IPS-20b (cell line): ENCODE results near the gene RASA4B.
A peak's percentile ranks its signal among the peaks of the same experiment; 100 is the strongest.

Experiments
- H3K27ac ChIP-seq: one replicate; pipeline ENCODE4 v1.5.1; 2013; ENCODE audit warnings: low read length
- H3K27me3 ChIP-seq: 2 replicates; pipeline ENCODE4 v1.6.1; 2013; ENCODE audit warnings: mild to moderate bottlenecking, low read length, inconsistent platforms; ENCODE audit not compliant: insufficient read depth
- H3K36me3 ChIP-seq: 2 replicates; pipeline ENCODE4 v1.6.1; 2013; ENCODE audit warnings: low read depth, mild to moderate bottlenecking, inconsistent platforms, low read length, moderate library complexity; ENCODE audit not compliant: insufficient read depth
- H3K4me1 ChIP-seq: 2 replicates; pipeline ENCODE4 v1.6.1; 2013; ENCODE audit warnings: mild to moderate bottlenecking, control low read depth, inconsistent platforms, low read length, moderate library complexity; ENCODE audit not compliant: insufficient read depth
- H3K4me3 ChIP-seq: 2 replicates; pipeline ENCODE4 v1.5.1; 2013; ENCODE audit warnings: mild to moderate bottlenecking, low read length, inconsistent platforms
- H3K9ac ChIP-seq: 2 replicates; pipeline ENCODE4 v1.6.1; 2013; ENCODE audit warnings: low read depth, mild to moderate bottlenecking, inconsistent platforms, low read length, moderate library complexity
- H3K9me3 ChIP-seq: 2 replicates; pipeline ENCODE4 v1.6.1; 2013; ENCODE audit warnings: mild to moderate bottlenecking, low read depth, low read length, inconsistent platforms; ENCODE audit not compliant: insufficient read depth

The RASA4B gene

DNA sequence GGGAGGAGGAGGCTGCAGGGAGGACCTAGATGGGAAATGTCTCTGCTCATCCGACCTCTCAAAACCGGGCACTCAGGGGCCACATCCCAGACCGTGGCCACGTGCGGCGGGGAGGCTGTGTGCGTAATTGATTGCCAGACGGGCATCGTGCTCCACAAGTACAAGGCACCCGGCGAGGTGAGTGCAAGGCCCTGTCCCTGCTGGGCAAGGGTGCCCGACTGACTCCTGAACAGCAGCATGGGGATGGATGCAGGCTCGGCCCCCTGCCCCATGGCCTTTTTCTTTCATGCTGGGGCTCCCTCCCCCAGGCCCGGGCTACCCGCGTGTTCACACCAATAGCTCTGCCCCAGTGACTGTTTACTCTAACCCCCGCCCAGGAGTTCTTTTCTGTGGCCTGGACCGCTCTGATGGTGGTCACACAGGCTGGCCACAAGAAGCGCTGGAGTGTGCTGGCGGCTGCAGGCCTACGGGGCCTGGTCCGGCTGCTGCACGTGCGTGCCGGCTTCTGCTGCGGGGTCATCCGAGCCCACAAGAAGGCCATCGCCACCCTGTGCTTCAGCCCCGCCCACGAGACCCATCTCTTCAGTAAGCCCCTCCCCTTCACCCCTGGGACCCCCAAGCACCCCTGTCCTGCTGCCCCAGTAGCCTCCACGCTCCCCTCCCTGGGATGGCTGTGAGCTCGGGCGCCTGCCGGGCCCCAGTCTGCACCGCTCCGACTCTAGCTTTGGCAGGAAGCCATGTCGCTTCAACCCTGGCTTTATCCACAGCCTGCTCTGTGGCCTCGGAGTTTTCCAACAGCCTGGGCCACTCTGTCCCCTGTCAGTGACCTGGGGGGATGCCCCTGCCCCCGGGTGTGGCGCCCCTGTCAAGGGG lies 48.9 kb downstream of the RASA4B start:
- Histone ChIP-seq H3K4me3 (no peak overlapping the region), H3K4me1 (no peaks in the 10 kb centered on the region; the same call in 1 of the 2 replicates), H3K36me3 (peaks cover 30% of the 10 kb centered on the region), H3K9me3 (no peaks in the 10 kb centered on the region), H3K9ac (no peak overlapping the region), H3K27ac (no peak overlapping the region), H3K27me3 (no peaks in the 10 kb centered on the region)

DNA sequence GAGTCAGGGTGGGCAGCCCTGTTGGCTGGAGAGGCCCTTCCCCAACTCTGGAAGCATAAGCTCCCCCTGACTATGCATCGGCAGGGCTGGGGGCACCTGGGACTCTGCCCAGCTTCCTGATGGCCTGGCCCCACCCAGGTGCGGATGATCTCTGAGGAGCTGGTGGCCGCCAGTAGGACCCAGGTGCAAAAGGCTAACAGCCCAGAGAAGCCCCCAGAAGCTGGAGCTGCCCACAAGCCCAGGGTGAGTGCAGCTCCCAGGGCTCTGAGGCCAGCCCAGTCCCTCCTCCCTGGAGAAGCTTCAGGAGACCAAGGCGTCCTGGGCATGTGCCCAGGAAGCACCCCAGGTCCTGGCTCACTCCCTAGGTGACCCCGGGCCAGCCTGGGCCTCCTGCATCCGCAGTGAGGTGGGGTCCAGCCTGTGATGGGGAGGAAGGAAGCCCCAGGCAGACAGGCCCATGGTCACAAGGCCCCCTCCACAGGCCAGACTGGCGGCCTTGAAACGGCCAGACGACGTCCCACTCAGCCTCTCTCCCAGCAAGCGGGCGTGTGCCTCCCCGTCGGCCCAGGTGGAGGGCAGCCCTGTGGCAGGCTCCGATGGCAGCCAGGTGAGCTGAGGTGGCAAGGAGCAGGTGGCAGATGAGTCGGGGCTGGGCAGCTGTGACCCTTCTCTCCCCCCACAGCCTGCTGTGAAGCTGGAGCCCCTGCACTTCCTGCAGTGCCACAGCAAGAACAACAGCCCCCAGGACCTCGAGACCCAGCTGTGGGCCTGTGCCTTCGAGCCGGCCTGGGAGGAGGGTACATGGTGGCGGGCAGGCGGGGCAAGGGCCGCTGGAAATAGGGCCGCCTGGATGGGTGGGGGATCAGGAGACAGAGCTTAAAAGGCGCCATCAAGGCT lies 49.7 kb downstream of the RASA4B start:
- Histone ChIP-seq H3K27me3 (no peaks in the 10 kb centered on the region), H3K36me3 (peaks cover 21% of the 10 kb centered on the region), H3K4me1 (no peaks in the 10 kb centered on the region; the same call in 1 of the 2 replicates), H3K4me3 (no peak overlapping the region), H3K27ac (no peak overlapping the region), H3K9me3 (no peaks in the 10 kb centered on the region), H3K9ac (no peak overlapping the region)

DNA sequence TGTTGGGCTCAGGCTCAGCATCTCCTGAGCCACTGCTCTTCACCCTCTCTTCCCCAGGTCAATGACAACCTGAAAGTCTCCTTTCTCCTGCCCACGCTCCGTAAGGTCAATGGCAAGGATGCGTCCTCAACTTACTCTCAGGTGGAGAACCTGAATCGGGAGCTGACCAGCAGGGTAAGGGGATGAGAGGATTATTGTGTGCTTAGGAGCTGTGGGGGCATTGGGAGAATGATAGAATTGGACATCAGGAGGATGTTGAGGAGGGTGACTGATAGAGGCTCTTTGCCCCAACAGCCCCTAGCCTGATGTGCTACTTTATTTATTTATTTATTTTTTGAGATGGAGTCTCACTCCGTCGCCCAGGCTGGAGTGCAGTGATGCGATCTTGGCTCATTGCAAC lies 51.5 kb downstream of the RASA4B start:
- H3K36me3 ChIP-seq, result peaks cover 11% of the 10 kb centered on the region
- peak overlapping the region; percentile 90; the same call in 1 of the 2 replicates for H3K4me3 ChIP-seq
- H3K27me3 ChIP-seq, result no peaks in the 10 kb centered on the region
- no peaks in the 10 kb centered on the region for H3K9me3 ChIP-seq
- H3K27ac ChIP-seq, result no peak overlapping the region
- H3K4me1 ChIP-seq, result no peaks in the 10 kb centered on the region; the same call in 1 of the 2 replicates
- peak overlapping the region; percentile 15; the same call in 1 of the 2 replicates for H3K9ac ChIP-seq

DNA sequence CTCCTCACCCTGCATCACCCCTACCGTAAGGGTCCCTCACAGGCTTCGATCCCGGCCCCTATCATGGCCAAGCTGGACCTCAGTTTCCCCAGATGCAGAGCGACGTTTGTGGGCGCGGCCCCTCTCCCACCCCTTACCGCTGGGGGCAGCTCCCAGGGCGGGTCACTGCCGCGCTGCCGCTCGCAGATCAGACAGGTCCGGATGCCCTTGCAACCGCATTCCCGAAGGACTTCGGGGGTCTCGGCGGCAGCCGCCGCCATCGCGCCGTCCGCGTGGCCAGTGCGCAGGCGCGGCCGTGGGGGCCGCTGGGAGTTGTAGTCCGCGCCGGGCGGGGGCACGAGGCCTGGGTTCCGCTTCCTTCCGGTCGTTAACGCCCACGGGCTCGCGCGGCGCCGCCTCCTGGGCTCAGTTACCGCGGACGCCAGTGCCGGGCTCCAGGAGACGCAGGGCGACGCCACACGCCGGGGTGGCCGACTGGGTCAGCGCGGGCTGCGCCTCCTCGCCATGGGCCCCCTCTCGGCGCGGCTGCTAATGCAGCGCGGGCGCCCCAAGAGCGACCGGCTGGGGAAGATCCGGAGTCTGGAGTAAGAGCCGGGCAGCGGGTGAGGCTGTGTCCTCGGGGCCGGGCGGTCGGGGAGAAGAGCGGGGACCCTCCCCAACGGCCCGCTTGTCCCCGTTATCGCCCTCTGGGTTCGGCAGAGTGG lies 52.8 kb downstream of the RASA4B start, which contains the start of the genes ALKBH4 and LRWD1:
Gene ALKBH4, minus strand, starts transcription at position 287 of the 704 bp plus-strand sequence. Its CDS starts 27 bp downstream, at position 260.
Gene LRWD1, plus strand, starts transcription at position 408 of the 704 bp plus-strand sequence. Its CDS starts 97 bp downstream, at position 505.
- Histone ChIP-seq H3K9ac (peak within 1 kb of the TSS; percentile 97), H3K36me3 (peaks cover 4% of the 10 kb centered on the region; the same call in 1 of the 2 replicates), H3K27me3 (no peaks in the 10 kb centered on the region), H3K4me1 (no peaks in the 10 kb centered on the region; the same call in 1 of the 2 replicates), H3K9me3 (no peaks in the 10 kb centered on the region), H3K27ac (no peak within 1 kb of the TSS), H3K4me3 (peak within 1 kb of the TSS; percentile 90)

DNA sequence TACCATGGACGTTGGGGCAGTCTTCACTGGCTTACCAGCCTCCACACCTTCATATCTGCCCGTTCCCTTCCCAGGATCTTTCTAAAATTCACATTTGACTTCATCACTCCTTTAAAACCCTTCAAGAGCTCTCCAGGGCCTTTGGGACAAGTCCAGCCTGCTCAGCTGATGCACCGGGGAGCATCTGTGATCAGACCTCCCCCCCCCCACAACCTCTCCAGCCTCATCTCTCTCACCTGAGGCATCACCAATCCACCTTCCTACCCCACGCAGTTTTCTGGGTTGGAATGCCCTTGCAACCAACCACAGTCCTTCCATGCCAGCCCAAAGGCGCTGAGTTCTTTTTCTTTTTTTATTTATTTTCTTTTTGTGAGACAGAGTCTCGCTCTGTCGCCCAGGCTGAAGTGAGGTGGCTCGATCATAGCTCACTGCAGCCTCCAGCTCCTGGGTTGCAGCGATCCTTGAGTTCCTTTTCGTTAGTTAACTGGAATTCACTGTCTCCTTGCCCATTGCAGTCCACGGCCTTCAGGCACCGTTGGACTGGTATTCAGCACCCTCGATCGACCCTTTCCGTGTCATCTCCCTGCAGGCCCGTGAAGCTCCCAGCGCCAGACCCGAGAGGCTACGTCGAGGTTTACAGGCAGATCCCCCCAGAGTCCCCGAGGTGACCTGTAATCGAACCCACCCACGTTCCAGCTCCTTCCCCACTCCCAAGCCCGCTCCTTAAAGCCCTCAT lies 53.6 kb downstream of the RASA4B start:
- Histone ChIP-seq H3K9ac (peak overlapping the region; percentile 97), H3K27ac (no peak overlapping the region), H3K36me3 (peaks cover 6% of the 10 kb centered on the region; the same call in 1 of the 2 replicates), H3K4me1 (no peaks in the 10 kb centered on the region; the same call in 1 of the 2 replicates), H3K9me3 (no peaks in the 10 kb centered on the region), H3K27me3 (no peaks in the 10 kb centered on the region), H3K4me3 (peak overlapping the region; percentile 90)

DNA sequence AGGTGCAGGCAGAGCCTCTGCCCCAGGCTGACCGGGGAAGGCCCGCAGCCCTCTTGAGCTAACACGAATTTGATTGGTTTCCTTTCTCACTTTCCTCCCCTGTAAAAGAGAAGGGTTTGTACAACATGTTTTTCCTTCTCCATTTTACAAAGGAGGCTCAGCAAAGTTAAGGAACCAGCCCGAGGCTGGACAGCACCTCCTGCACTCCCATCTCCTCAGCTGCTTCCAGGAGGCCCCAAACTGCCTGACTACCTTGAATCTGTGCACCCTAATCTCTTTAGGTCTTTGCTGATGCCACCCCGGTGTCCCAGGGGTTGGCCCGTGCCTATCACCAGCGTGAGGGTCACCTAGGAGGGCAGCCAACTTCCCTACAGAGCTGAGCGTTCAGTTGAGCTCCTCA lies 57.1 kb downstream of the RASA4B start:
- Histone ChIP-seq H3K27me3 (no peaks in the 10 kb centered on the region), H3K9me3 (no peaks in the 10 kb centered on the region), H3K4me1 (no peaks in the 10 kb centered on the region), H3K9ac (no peak overlapping the region), H3K27ac (no peak overlapping the region), H3K36me3 (peaks cover 30% of the 10 kb centered on the region), H3K4me3 (no peak overlapping the region)

DNA sequence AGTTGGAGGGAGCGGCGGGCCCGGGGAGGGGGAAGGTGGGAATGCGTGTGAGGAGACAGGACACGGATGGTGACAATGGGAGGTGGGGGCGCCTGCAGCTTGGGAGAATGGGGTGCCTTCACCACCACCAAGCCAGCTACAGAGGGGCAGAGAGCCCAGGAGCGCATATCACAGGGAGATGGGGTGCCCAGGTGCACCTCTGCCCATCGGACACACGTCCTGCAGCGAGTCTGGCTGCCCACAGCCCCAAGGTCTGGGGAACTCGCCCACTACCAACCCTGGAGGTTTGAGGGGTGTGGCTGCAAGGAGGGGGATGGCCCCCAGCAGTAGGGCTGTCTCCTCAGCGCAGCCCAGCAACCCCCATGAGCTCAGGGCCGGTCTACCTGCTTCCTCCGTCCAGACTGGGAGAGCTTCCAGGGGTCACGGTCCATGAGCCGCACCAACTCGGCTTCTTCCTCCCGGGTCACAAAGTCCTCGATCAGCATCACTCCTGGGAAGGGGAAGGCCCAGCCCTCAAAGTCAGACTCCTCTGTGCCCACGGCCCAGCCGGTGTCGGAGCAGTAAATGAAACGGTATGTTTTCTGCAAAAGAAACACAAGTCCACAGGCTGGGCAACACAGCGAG lies 58.2 kb downstream of the RASA4B start:
- no peaks in the 10 kb centered on the region for H3K27me3 ChIP-seq
- no peak overlapping the region for H3K4me3 ChIP-seq
- H3K36me3 ChIP-seq, result peaks cover 30% of the 10 kb centered on the region
- no peaks in the 10 kb centered on the region for H3K4me1 ChIP-seq
- no peak overlapping the region for H3K27ac ChIP-seq
- no peaks in the 10 kb centered on the region for H3K9me3 ChIP-seq
- no peak overlapping the region for H3K9ac ChIP-seq

DNA sequence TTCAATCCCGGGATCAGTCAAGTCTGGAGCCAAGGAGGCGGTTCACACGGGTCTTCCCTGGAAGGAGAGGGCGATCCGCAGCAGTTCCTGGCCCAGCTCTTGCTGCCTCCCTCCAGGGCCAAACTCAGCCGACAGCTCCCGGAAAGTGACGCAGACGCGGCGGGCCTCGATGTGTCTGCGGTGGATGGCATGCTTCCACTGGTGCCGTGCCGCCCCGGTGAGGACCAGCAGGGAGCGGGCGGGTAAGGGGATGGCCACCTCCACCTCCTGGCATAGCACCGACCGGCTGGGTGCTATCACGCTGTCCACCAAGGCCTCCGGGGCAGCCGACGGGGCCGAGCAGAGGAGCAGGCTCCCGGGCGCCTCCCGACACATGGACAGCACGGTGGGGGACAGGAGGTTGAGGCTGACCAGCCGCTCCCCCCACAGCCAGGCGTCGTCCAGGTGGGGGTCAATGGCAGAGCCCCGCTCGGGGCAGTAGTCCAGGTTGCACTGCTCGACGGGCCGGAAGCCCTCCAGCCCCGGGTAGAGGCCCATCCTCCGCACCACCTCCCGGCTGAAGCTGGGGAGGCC lies 60.1 kb downstream of the RASA4B start:
- H3K9ac ChIP-seq, result no peak overlapping the region
- no peak overlapping the region for H3K4me3 ChIP-seq
- peaks cover 30% of the 10 kb centered on the region for H3K36me3 ChIP-seq
- H3K4me1 ChIP-seq, result no peaks in the 10 kb centered on the region
- no peaks in the 10 kb centered on the region for H3K27me3 ChIP-seq
- H3K27ac ChIP-seq, result no peak overlapping the region
- no peaks in the 10 kb centered on the region for H3K9me3 ChIP-seq

DNA sequence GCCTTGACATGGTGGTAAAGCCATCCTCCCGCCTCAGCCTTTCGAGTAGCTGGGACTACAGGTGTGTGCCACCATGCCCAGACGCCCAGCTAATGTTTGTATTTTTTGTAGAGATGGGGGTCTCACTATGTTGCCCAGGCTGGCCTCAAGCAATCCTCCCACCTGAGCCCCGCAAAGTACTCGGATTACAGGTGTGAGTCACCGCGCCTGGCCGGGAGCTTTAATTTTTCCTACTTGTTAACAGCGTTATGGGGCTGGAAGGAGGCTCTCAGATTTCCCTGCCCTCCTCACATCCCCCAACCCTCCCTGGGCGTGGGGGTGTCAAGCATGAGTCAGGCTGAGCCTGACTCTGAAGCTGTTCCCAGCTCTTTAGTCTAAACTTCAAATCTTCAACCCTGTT lies 61.2 kb downstream of the RASA4B start:
- Histone ChIP-seq H3K36me3 (peaks cover 30% of the 10 kb centered on the region), H3K4me1 (peaks cover under 1% of the 10 kb centered on the region; the same call in 1 of the 2 replicates), H3K9ac (no peak overlapping the region), H3K9me3 (no peaks in the 10 kb centered on the region), H3K4me3 (no peak overlapping the region), H3K27ac (no peak overlapping the region), H3K27me3 (no peaks in the 10 kb centered on the region)

DNA sequence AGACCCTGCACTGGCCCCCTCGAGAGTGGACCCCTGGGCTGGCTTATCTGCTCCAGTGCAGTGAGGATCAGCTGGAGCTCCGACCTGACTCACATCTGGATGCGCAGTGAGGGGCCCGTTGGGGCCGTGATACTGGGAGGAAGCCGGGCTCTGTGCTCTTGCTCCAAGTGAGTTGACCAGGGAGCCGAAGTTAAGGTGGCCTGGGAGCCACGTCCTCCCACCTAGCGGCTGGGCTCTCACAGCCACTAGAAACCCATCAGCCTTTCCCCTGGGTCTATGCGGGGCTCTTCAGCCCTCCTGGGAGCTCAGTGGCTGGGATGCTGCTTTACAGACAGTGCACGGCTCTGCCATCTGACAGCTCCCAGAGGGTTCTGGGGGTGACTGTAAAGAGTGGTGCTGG lies 62.0 kb downstream of the RASA4B start:
- no peaks in the 10 kb centered on the region for H3K9me3 ChIP-seq
- H3K27me3 ChIP-seq, result no peaks in the 10 kb centered on the region
- peaks cover 2% of the 10 kb centered on the region; the same call in 1 of the 2 replicates for H3K4me1 ChIP-seq
- H3K9ac ChIP-seq, result no peak overlapping the region
- peaks cover 30% of the 10 kb centered on the region for H3K36me3 ChIP-seq
- no peak overlapping the region for H3K4me3 ChIP-seq
- no peak overlapping the region for H3K27ac ChIP-seq
